K562 (cell line): Measurements from ENCODE around the gene DIP2C. TPM values are rescaled to one million over a fixed set of nuclear protein-coding genes. Genes with fewer than 3 reads are reported as not detected.

Experiments used
- ATAC-seq: fragments of 200-7000 bp; cut with Tn5 transposase; 3 replicates; pipeline ENCODE4 v1.9.1; 2020; ENCODE audit warnings: moderate library complexity
- BruUV-seq: library from RNA; stranded (reverse); fragments of 400-500 nt; replicated peaks from 2 replicates; lab custom pipeline; 2021; lab: Mats Ljungman, UMichigan
- CTCF ChIA-PET: fragments of 300-600 bp; formaldehyde crosslinking; extraction: SDS; loops from one replicate; lab custom pipeline; 2021; ENCODE audit warnings: low intra/inter-chr PET ratio; lab: Yijun Ruan, JAX
- POLR2A ChIA-PET: fragments of 300-600, 350-650 bp; sonication (Branson Sonifier 250); formaldehyde crosslinking; extraction: SDS; loops from one replicate; lab custom pipeline; 2021; ENCODE audit warnings: antibody characterized with exemption, inconsistent platforms; lab: Yijun Ruan, JAX
- DNase-seq, 4 experiments: peaks; one replicate each; pipeline versions ENCODE4 v3.0.0 to v3.0.0-alpha.2; 2011 to 2018; ENCODE audit warnings: low spot score in 3 of 4, mixed read lengths in 3 of 4; ENCODE audit errors: extremely low read depth in 1 of 4
- FAIRE-seq: peaks from 2 replicates; lab custom pipeline; 2011; peaks lifted over from hg19 to GRCh38; lab: Jason Lieb, UNC
- H2AFZ ChIP-seq: 2 replicates; pipeline ENCODE4 v1.6.0; 2011; ENCODE audit warnings: low read depth, low read length, control low read depth, inconsistent platforms
- H3K27ac ChIP-seq: fragments of 200-600 bp; 3 replicates; pipeline ENCODE4 v1.8.0; 2011; ENCODE audit warnings: low read depth, mild to moderate bottlenecking, control low read depth, inconsistent platforms, low read length, moderate library complexity, mixed read lengths; ENCODE audit errors: extremely low read depth
- H3K27me3 ChIP-seq, 2 experiments: fragments of 300-600 bp in 1 of 2; 2 replicates in 1 of 2; 3 replicates in 1 of 2; pipeline versions ENCODE4 v1.6.0 to v1.8.0; 2011; ENCODE audit warnings: inconsistent platforms in 2 of 2, low read length in 2 of 2, mild to moderate bottlenecking in 1 of 2, mixed read lengths in 1 of 2, moderate library complexity in 1 of 2; ENCODE audit not compliant: control insufficient read depth in 2 of 2, insufficient read depth in 2 of 2
- H3K36me3 ChIP-seq: fragments of 300-600 bp; 3 replicates; pipeline ENCODE4 v1.8.0; 2011; ENCODE audit warnings: mild to moderate bottlenecking, low read length, inconsistent platforms; ENCODE audit not compliant: control insufficient read depth, insufficient read depth
- H3K4me1 ChIP-seq, 2 experiments: fragments of 200-600 bp in 1 of 2; replicated peaks in 1 of 2; 2 replicates in 1 of 2; 3 replicates in 1 of 2; pipeline versions ENCODE4 v1.5.1 to v1.8.0; 2011; ENCODE audit warnings: inconsistent platforms in 2 of 2, low read length in 2 of 2, mild to moderate bottlenecking in 1 of 2, mixed read lengths in 1 of 2, moderate library complexity in 1 of 2; ENCODE audit not compliant: control insufficient read depth in 2 of 2, insufficient read depth in 2 of 2
- H3K4me2 ChIP-seq: 2 replicates; pipeline ENCODE4 v1.6.1; 2011; ENCODE audit warnings: low read length, control low read depth, inconsistent platforms, mixed read lengths; ENCODE audit not compliant: insufficient read depth
- H3K4me3 ChIP-seq: fragments of 200-600 bp; sonication (generic), shearing (Covaris generic); 2 replicates; pipeline ENCODE4 v1.5.1; 2016; ENCODE audit warnings: control low read depth, inconsistent platforms
- H3K79me2 ChIP-seq: fragments of 200-600 bp; 3 replicates; pipeline ENCODE4 v1.8.0; 2011; ENCODE audit warnings: low read length, inconsistent platforms; ENCODE audit not compliant: control insufficient read depth, insufficient read depth
- H3K9ac ChIP-seq, 2 experiments: 2 replicates each; pipeline versions ENCODE4 v1.6.0 to v1.6.1; 2011; ENCODE audit warnings: low read depth in 2 of 2, low read length in 2 of 2, control low read depth in 1 of 2, inconsistent platforms in 1 of 2, mild to moderate bottlenecking in 1 of 2, mixed read lengths in 1 of 2; ENCODE audit not compliant: insufficient read depth in 1 of 2
- H3K9me1 ChIP-seq: one replicate; pipeline ENCODE4 v1.6.0; 2011; ENCODE audit warnings: inconsistent platforms, mild to moderate bottlenecking, low read length, moderate library complexity; ENCODE audit not compliant: control insufficient read depth, insufficient read depth
- H3K9me3 ChIP-seq: replicated peaks from 2 replicates; pipeline ENCODE4 v1.5.1; 2011; ENCODE audit warnings: low read depth, low read length, inconsistent platforms; ENCODE audit not compliant: control insufficient read depth, insufficient read depth
- H4K20me1 ChIP-seq: replicated peaks from 2 replicates; pipeline ENCODE4 v1.6.1; 2011; ENCODE audit warnings: low read length, inconsistent platforms, mixed read lengths; ENCODE audit not compliant: control insufficient read depth, insufficient read depth
- ELF2 ChIP-seq: fragments of 250-450 bp; sonication (Bioruptor Pico); IDR thresholded peaks from 2 replicates; pipeline ENCODE4 v1.5.0; 2021; ENCODE audit warnings: mild to moderate bottlenecking
- MBD1 ChIP-seq: fragments of 250-450 bp; sonication (Bioruptor Pico); IDR thresholded peaks from 2 replicates; pipeline ENCODE4 v1.8.0; 2022; ENCODE audit warnings: inconsistent platforms
- POLR2G ChIP-seq: fragments of 200-400 bp; formaldehyde crosslinking; IDR thresholded peaks from 2 replicates; pipeline ENCODE4 v1.6.1; 2017; ENCODE audit warnings: low read depth, mild to moderate bottlenecking, antibody characterized with exemption, low read length, moderate library complexity
- THRAP3 ChIP-seq: fragments of 450-650 bp; IDR thresholded peaks from 2 replicates; pipeline ENCODE4 v1.6.1; 2016; ENCODE audit warnings: mild to moderate bottlenecking, inconsistent platforms, borderline replicate concordance
- ZBTB2 ChIP-seq: fragments of 450-650 bp; IDR thresholded peaks from 2 replicates; pipeline ENCODE4 v1.6.1; 2016; ENCODE audit warnings: antibody characterized with exemption
- ZMIZ1 ChIP-seq, 2 experiments: fragments of 150-350 bp in 1 of 2; IDR thresholded peaks; 2 replicates each; pipeline ENCODE4 v1.6.1; 2012 to 2016; ENCODE audit warnings: low read depth in 2 of 2, low read length in 2 of 2, mild to moderate bottlenecking in 1 of 2, moderate library complexity in 1 of 2
- WGBS: fragments of 100-300 bp; shearing (Covaris generic); methylation state at CpG from one replicate; pipeline ENCODE4 v1.1.6; 2016; ENCODE audit warnings: low coverage, mixed read lengths; ENCODE audit not compliant: insufficient coverage; ENCODE audit errors: missing lambda C conversion rate; 5-methylcytosine and 5-hydroxymethylcytosine counted together
- in situ Hi-C: fragments of 300-500 bp; cut with MboI; formaldehyde crosslinking; loops from 4 replicates; pipeline ENCODE4 v1.15.0; 2018; ENCODE audit warnings: inconsistent platforms, mixed read lengths
- intact Hi-C: fragments of 100-400 bp; cut with micrococcal nuclease; formaldehyde crosslinking; loops from 2 replicates; pipeline ENCODE4 v1.14.2; 2022
- polyA plus RNA-seq, 8 experiments: library from polyadenylated mRNA; depleted of rRNA in 4 of 8; stranded (reverse) in 5 of 8; unstranded in 3 of 8; fragments of >200 nt; fragmentation: Nextera tagmentation in 2 of 8; fragmentation: Illumina TruSeq in 1 of 8; extraction: Ambion mirVana in 2 of 8; extraction: Trizol in 1 of 8; gene quantifications; 2 replicates each; pipeline versions ENCODE4 v1.2.1 to v1.2.3, GENCODE V29; 2011 to 2014; ENCODE audit warnings: inconsistent platforms in 1 of 8, missing spikeins in 1 of 8
- total RNA-seq, 7 experiments: library from RNA; depleted of rRNA in 6 of 7; stranded (reverse); fragments of >200 nt in 6 of 7; fragmentation: Illumina TruSeq in 2 of 7; extraction: Trizol in 2 of 7; gene quantifications; 2 replicates each; pipeline versions ENCODE4 v1.2.1 to v1.2.3, GENCODE V29; 2011 to 2021; ENCODE audit warnings: low replicate concordance in 1 of 7
- TF ChIP-seq, protein P1 (sequence below): fragments of 450-650 bp; IDR thresholded peaks from 2 replicates; pipeline ENCODE4 v1.7.0; 2016; ENCODE audit warnings: borderline replicate concordance

Gene DIP2C
- total and polyA plus RNA-seq, 9 of the 15 experiments (the other 6 are each of a cell fraction or from before 2014, with no cell fraction given): 0.01 TPM; not detected in 8

GRCh38 chr10:324593-324992 lies 364.9 kb downstream of the DIP2C start:
- Histone ChIP-seq H3K4me2 (no peak overlapping the region), H3K9me3 (no peaks in the 10 kb centered on the region), H3K9ac (no peak overlapping the region), H2AFZ (no peak overlapping the region), H3K27me3 (peaks cover 13 to 54% of the 10 kb centered on the region in 2 experiments), H3K4me1 (no peaks in the 10 kb centered on the region; a peak in 1 of 5 replicates), H3K4me3 (no peak overlapping the region), H3K27ac (no peak overlapping the region), H3K36me3 (no peaks in the 10 kb centered on the region), H3K9me1 (no peaks in the 10 kb centered on the region), H4K20me1 (no peaks in the 10 kb centered on the region; the same call in 1 of the 2 replicates), H3K79me2 (no peaks in the 10 kb centered on the region)
- intact Hi-C loops: no loop called here
- no peak for FAIRE-seq
- DNase-seq: no peak
- in situ Hi-C loops: no loop called here
- no TSS peak for BruUV-seq
- under 1% methylated on average over 15 of the region's 15 CpGs for WGBS
- CTCF ChIA-PET: no interaction called here
- POLR2A ChIA-PET: no interaction called here
- ATAC-seq: no peak
- TF ChIP-seq ELF2 (CRISPR knock-in tag): no peak
- no peak for TF ChIP-seq POLR2G
- no peak for TF ChIP-seq THRAP3
- no peak for TF ChIP-seq MBD1 (CRISPR knock-in tag)
- TF ChIP-seq, protein P1, sequence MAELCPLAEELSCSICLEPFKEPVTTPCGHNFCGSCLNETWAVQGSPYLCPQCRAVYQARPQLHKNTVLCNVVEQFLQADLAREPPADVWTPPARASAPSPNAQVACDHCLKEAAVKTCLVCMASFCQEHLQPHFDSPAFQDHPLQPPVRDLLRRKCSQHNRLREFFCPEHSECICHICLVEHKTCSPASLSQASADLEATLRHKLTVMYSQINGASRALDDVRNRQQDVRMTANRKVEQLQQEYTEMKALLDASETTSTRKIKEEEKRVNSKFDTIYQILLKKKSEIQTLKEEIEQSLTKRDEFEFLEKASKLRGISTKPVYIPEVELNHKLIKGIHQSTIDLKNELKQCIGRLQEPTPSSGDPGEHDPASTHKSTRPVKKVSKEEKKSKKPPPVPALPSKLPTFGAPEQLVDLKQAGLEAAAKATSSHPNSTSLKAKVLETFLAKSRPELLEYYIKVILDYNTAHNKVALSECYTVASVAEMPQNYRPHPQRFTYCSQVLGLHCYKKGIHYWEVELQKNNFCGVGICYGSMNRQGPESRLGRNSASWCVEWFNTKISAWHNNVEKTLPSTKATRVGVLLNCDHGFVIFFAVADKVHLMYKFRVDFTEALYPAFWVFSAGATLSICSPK: no peak
- no peak for TF ChIP-seq ZMIZ1 (IDR thresholded peaks at IDR 0.05; ENCODE audit: low read depth in 2 of 2, low read length in 2 of 2)
- TF ChIP-seq ZBTB2: no peak
